HepG2 (cell line): ENCODE data around the gene STARD5. TPM values are rescaled to one million over a fixed set of nuclear protein-coding genes. Genes with fewer than 3 reads are reported as not detected.
A peak's percentile ranks its signal among the peaks of the same experiment; 100 is the strongest.

Experiments used
- CHD4 ChIP-seq: fragments of 200-600 bp; sonication (generic); IDR thresholded peaks from 2 replicates; pipeline ENCODE4 v1.7.0; 2017; ENCODE audit warnings: mild to moderate bottlenecking, low read length, borderline replicate concordance
- GATAD2A ChIP-seq: IDR thresholded peaks from 2 replicates; pipeline ENCODE4 v1.6.1; 2016
- GPN1 ChIP-seq: sonication (generic); formaldehyde crosslinking; IDR thresholded peaks from 2 replicates; pipeline ENCODE4 v1.5.1; 2020; ENCODE audit warnings: missing genetic modification reagents, borderline replicate concordance
- HDAC6 ChIP-seq: fragments of 200-600 bp; sonication (generic); IDR thresholded peaks from 2 replicates; pipeline ENCODE4 v1.7.0; 2017; ENCODE audit warnings: mild to moderate bottlenecking, antibody characterized with exemption, low read length, low read depth
- KDM3A ChIP-seq: IDR thresholded peaks from 2 replicates; pipeline ENCODE4 v1.6.1; 2018; ENCODE audit warnings: low read depth, missing compliant biosample characterization
- MTA3 ChIP-seq: sonication (generic); formaldehyde crosslinking; IDR thresholded peaks from 2 replicates; pipeline ENCODE4 v1.4.0; 2020; ENCODE audit warnings: missing genetic modification reagents
- NKX3-1 ChIP-seq: sonication (generic); formaldehyde crosslinking; IDR thresholded peaks from 2 replicates; pipeline ENCODE4 v1.5.0; 2020; ENCODE audit warnings: missing genetic modification reagents
- SOX13 ChIP-seq, 3 experiments: fragments of 450-650 bp in 1 of 3; sonication (generic) in 1 of 3; formaldehyde crosslinking in 1 of 3; IDR thresholded peaks in 2 of 3; conservative IDR thresholded peaks in 1 of 3; 2 replicates each; pipeline versions ENCODE4 v1.5.0 to v1.6.1; 2016 to 2020; ENCODE audit warnings: antibody characterized with exemption in 1 of 3, mild to moderate bottlenecking in 1 of 3, missing compliant biosample characterization in 1 of 3, missing genetic modification reagents in 1 of 3, moderate library complexity in 1 of 3
- XBP1 ChIP-seq: sonication (generic); formaldehyde crosslinking; IDR thresholded peaks from 2 replicates; pipeline ENCODE4 v1.5.0; 2020; ENCODE audit warnings: missing genetic modification reagents
- ZNF124 ChIP-seq: sonication (generic); formaldehyde crosslinking; IDR thresholded peaks from 2 replicates; pipeline ENCODE4 v1.4.0; 2020; ENCODE audit warnings: missing genetic modification reagents
- ZNF224 ChIP-seq: sonication (generic); formaldehyde crosslinking; IDR thresholded peaks from 2 replicates; pipeline ENCODE4 v1.5.0; 2020; ENCODE audit warnings: mild to moderate bottlenecking, missing genetic modification reagents
- ZNF292 ChIP-seq: sonication (generic); formaldehyde crosslinking; IDR thresholded peaks from 2 replicates; pipeline ENCODE4 v1.8.1; 2022; ENCODE audit warnings: mild to moderate bottlenecking, low read depth, missing genetic modification reagents, borderline replicate concordance
- ZNF3 ChIP-seq: IDR thresholded peaks from 2 replicates; pipeline ENCODE4 v1.7.0; 2017; ENCODE audit warnings: inconsistent platforms
- ZNF557 ChIP-seq: sonication (generic); formaldehyde crosslinking; IDR thresholded peaks from 2 replicates; pipeline ENCODE4 v1.4.0; 2020; ENCODE audit warnings: missing genetic modification reagents
- ZNF607 ChIP-seq: sonication (generic); formaldehyde crosslinking; IDR thresholded peaks from 2 replicates; pipeline ENCODE4 v1.5.1; 2020; ENCODE audit warnings: missing genetic modification reagents, mild to moderate bottlenecking, borderline replicate concordance
- ZNF841 ChIP-seq: sonication (generic); formaldehyde crosslinking; IDR thresholded peaks from 2 replicates; pipeline ENCODE4 v1.8.1; 2023; ENCODE audit warnings: missing genetic modification reagents, borderline replicate concordance
- ZZZ3 ChIP-seq: sonication (generic); formaldehyde crosslinking; IDR thresholded peaks from 2 replicates; pipeline ENCODE4 v1.4.0; 2020; ENCODE audit warnings: missing genetic modification reagents, mild to moderate bottlenecking, borderline replicate concordance
- polyA plus RNA-seq, 8 experiments: library from polyadenylated mRNA; depleted of rRNA in 3 of 8; stranded (reverse) in 7 of 8; unstranded in 1 of 8; fragments of >200 nt; fragmentation: Illumina TruSeq in 4 of 8; extraction: Trizol in 4 of 8; gene quantifications; 2 replicates each; pipeline versions ENCODE4 v1.2.1 to v1.2.3, GENCODE V29; 2011 to 2016; ENCODE audit warnings: low read depth in 4 of 8, missing spikeins in 1 of 8, mixed read lengths in 1 of 8; ENCODE audit not compliant: insufficient read depth in 1 of 8
- total RNA-seq, 5 experiments: library from RNA; depleted of rRNA; stranded (reverse); fragments of >200 nt; fragmentation: Illumina TruSeq; extraction: Trizol; gene quantifications; 2 replicates each; pipeline ENCODE4 v1.2.3, GENCODE V29; 2016; ENCODE audit warnings: low read depth in 1 of 5
- TF ChIP-seq, protein P1 (sequence below): IDR thresholded peaks from 2 replicates; pipeline ENCODE4 v1.6.1; 2012; ENCODE audit warnings: low read depth, low read length, improper control_type of control experiment
- TF ChIP-seq, protein P2 (sequence below): sonication (generic); formaldehyde crosslinking; IDR thresholded peaks from 2 replicates; pipeline ENCODE4 v1.8.0; 2023; ENCODE audit warnings: mild to moderate bottlenecking, missing genetic modification reagents
- TF ChIP-seq, protein P3 (sequence below): sonication (generic); formaldehyde crosslinking; IDR thresholded peaks from 2 replicates; pipeline ENCODE4 v1.9.0; 2021; ENCODE audit warnings: missing genetic modification reagents, borderline replicate concordance
- TF ChIP-seq, protein P4 (sequence below): sonication (generic); formaldehyde crosslinking; IDR thresholded peaks from 2 replicates; pipeline ENCODE4 v1.5.0; 2020; ENCODE audit warnings: mild to moderate bottlenecking, missing genetic modification reagents
- TF ChIP-seq, protein P5 (sequence below): sonication (generic); formaldehyde crosslinking; IDR thresholded peaks from 2 replicates; pipeline ENCODE4 v1.4.0; 2020; ENCODE audit warnings: missing genetic modification reagents

STARD5 gene
- total and polyA plus RNA-seq, 2 of the 13 experiments (the other 11 are each of a cell fraction or from before 2014, with no cell fraction given): 3.1 to 3.5 TPM

DNA sequence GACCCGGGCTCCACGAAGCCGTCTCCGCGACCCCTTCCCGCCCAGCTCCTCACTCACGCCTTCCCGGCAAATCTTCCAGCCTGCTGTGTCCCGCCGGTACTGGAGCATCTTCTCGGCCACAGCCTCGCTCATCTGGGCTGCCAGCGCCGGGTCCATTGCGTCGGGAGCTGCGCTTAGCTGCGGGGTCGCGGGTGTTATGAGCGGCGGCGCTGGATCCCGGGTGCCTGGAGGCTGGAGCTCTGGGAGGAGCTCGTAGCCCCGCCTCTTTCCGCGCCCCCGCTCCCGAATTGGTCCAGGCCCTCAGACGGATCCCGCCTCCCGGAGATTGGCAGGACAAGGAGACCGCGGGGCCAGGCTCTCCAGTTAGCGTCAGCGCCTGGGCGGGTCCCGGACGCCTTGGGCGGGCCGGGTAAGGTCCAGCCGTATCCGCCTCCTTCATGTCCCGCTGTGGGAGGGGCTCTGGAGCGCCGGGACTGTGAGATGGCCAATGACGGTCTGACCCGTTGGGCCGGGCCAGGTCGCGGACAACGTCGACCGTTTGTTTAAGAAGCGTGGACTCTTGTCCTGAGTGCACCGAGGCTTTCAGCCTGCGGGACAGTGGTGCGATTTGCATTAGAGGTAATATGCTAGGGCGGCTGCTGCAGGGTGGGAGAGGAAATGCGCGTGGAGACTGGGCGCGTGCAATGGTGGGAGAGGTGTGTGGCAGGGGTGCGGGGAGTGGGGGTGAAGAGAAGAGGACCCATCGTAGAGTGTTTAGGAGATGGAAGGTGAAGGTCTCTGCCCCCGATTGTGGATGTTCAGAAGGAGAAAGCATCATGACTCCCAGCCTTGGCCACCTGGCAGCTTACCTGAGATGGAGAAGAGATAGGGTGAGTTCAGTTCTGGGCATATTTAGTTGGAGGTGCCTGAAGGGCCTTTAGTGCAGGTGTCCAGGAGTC, at the start of gene STARD5 (continued):
- TF ChIP-seq, protein P1, sequence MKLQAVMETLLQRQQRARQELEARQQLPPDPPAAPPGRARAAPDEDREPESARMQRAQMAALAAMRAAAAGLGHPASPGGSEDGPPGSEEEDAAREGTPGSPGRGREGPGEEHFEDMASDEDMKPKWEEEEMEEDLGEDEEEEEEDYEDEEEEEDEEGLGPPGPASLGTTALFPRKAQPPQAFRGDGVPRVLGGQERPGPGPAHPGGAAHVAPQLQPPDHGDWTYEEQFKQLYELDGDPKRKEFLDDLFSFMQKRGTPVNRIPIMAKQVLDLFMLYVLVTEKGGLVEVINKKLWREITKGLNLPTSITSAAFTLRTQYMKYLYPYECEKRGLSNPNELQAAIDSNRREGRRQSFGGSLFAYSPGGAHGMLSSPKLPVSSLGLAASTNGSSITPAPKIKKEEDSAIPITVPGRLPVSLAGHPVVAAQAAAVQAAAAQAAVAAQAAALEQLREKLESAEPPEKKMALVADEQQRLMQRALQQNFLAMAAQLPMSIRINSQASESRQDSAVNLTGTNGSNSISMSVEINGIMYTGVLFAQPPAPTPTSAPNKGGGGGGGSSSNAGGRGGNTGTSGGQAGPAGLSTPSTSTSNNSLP: no peak
- TF ChIP-seq, protein P2, sequence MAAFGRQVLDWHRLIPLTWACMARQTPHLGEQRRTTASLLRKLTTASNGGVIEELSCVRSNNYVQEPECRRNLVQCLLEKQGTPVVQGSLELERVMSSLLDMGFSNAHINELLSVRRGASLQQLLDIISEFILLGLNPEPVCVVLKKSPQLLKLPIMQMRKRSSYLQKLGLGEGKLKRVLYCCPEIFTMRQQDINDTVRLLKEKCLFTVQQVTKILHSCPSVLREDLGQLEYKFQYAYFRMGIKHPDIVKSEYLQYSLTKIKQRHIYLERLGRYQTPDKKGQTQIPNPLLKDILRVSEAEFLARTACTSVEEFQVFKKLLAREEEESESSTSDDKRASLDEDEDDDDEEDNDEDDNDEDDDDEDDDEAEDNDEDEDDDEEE (CRISPR knock-in tag): no peak
- no peak for TF ChIP-seq ZZZ3
- TF ChIP-seq, protein P3, sequence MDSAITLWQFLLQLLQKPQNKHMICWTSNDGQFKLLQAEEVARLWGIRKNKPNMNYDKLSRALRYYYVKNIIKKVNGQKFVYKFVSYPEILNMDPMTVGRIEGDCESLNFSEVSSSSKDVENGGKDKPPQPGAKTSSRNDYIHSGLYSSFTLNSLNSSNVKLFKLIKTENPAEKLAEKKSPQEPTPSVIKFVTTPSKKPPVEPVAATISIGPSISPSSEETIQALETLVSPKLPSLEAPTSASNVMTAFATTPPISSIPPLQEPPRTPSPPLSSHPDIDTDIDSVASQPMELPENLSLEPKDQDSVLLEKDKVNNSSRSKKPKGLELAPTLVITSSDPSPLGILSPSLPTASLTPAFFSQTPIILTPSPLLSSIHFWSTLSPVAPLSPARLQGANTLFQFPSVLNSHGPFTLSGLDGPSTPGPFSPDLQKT (CRISPR knock-in tag): no peak
- TF ChIP-seq, protein P4, sequence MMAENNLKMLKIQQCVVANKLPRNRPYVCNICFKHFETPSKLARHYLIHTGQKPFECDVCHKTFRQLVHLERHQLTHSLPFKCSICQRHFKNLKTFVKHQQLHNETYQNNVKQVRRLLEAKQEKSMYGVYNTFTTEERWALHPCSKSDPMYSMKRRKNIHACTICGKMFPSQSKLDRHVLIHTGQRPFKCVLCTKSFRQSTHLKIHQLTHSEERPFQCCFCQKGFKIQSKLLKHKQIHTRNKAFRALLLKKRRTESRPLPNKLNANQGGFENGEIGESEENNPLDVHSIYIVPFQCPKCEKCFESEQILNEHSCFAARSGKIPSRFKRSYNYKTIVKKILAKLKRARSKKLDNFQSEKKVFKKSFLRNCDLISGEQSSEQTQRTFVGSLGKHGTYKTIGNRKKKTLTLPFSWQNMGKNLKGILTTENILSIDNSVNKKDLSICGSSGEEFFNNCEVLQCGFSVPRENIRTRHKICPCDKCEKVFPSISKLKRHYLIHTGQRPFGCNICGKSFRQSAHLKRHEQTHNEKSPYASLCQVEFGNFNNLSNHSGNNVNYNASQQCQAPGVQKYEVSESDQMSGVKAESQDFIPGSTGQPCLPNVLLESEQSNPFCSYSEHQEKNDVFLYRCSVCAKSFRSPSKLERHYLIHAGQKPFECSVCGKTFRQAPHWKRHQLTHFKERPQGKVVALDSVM (CRISPR knock-in tag): no peak
- no peak for TF ChIP-seq ZNF3 (CRISPR knock-in tag)
- TF ChIP-seq GPN1: no peak
- no peak for TF ChIP-seq ZNF224 (CRISPR knock-in tag)
- TF ChIP-seq ZNF124: no peak
- TF ChIP-seq ZNF292 (CRISPR knock-in tag): no peak
- 0 out of 2 replicates have a peak, but pooled peaks have one; percentile 34 for TF ChIP-seq ZNF607 (CRISPR knock-in tag)
- no peak for TF ChIP-seq HDAC6
- no peak for TF ChIP-seq CHD4
- no peak for TF ChIP-seq NKX3-1 (CRISPR knock-in tag)
- TF ChIP-seq, protein P5, sequence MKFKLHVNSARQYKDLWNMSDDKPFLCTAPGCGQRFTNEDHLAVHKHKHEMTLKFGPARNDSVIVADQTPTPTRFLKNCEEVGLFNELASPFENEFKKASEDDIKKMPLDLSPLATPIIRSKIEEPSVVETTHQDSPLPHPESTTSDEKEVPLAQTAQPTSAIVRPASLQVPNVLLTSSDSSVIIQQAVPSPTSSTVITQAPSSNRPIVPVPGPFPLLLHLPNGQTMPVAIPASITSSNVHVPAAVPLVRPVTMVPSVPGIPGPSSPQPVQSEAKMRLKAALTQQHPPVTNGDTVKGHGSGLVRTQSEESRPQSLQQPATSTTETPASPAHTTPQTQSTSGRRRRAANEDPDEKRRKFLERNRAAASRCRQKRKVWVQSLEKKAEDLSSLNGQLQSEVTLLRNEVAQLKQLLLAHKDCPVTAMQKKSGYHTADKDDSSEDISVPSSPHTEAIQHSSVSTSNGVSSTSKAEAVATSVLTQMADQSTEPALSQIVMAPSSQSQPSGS (CRISPR knock-in tag): no peak
- no peak for TF ChIP-seq XBP1 (CRISPR knock-in tag)
- no peak for TF ChIP-seq ZNF557 (CRISPR knock-in tag)
- no peak for TF ChIP-seq MTA3
- no peak for TF ChIP-seq KDM3A (CRISPR knock-in tag)
- TF ChIP-seq GATAD2A (CRISPR knock-in tag): no peak
- TF ChIP-seq SOX13 (IDR thresholded peaks at IDR 0.05): no peak
- TF ChIP-seq SOX13 (CRISPR knock-in tag; conservative IDR thresholded peaks at IDR 0.05 in 1 of 2, IDR thresholded peaks at IDR 0.05 in 1 of 2): 0 out of 4 replicates have a peak, but pooled peaks of 1 of the 2 experiments have one; percentile 13
- no peak for TF ChIP-seq ZNF841 (CRISPR knock-in tag)
